Measurements from ENCODE around the gene PPDPF.

Gene PPDPF

DNA sequence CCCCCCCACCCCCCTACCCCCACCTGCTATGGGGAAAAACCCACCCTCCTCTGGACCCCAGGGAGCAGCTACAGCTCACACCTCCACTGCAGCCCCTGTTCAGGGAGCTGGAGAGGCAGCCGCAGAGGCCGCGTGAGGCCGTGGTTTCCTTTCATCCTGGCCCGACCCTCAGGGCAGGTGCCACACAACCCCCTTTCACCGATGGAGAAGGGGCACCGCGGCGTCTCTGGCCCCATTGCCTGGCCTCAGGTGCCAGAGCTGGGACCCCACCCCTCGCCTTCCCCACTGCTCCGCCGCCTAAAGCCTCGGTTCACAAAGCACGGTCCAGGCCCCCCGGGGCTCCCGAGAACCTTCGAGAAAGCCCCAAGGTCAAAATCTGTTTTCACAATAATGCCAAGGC, 36.3 kb upstream of the PPDPF start:
- TF ChIP-seq SIN3A (IDR thresholded peaks at IDR 0.05; ENCODE audit: borderline replicate concordance, insufficient read depth, low read length): no peak
- TF ChIP-seq FOXP2 (optimal IDR thresholded peaks at IDR 0.05; ENCODE audit: borderline replicate concordance, extremely low read depth, extremely low read length, insufficient read depth): no peak
- TF ChIP-seq TAF1 (IDR thresholded peaks at IDR 0.05; ENCODE audit: borderline replicate concordance, insufficient read depth, low read length): no peak
- TF ChIP-seq POLR2AphosphoS5 (IDR thresholded peaks at IDR 0.05; ENCODE audit: low read depth, low read length): no peak
- TF ChIP-seq, protein P1, sequence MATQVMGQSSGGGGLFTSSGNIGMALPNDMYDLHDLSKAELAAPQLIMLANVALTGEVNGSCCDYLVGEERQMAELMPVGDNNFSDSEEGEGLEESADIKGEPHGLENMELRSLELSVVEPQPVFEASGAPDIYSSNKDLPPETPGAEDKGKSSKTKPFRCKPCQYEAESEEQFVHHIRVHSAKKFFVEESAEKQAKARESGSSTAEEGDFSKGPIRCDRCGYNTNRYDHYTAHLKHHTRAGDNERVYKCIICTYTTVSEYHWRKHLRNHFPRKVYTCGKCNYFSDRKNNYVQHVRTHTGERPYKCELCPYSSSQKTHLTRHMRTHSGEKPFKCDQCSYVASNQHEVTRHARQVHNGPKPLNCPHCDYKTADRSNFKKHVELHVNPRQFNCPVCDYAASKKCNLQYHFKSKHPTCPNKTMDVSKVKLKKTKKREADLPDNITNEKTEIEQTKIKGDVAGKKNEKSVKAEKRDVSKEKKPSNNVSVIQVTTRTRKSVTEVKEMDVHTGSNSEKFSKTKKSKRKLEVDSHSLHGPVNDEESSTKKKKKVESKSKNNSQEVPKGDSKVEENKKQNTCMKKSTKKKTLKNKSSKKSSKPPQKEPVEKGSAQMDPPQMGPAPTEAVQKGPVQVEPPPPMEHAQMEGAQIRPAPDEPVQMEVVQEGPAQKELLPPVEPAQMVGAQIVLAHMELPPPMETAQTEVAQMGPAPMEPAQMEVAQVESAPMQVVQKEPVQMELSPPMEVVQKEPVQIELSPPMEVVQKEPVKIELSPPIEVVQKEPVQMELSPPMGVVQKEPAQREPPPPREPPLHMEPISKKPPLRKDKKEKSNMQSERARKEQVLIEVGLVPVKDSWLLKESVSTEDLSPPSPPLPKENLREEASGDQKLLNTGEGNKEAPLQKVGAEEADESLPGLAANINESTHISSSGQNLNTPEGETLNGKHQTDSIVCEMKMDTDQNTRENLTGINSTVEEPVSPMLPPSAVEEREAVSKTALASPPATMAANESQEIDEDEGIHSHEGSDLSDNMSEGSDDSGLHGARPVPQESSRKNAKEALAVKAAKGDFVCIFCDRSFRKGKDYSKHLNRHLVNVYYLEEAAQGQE (IDR thresholded peaks at IDR 0.05; ENCODE audit: insufficient read depth in 1 of 2, low read depth in 2 of 2, low read length in 2 of 2): no peak

DNA sequence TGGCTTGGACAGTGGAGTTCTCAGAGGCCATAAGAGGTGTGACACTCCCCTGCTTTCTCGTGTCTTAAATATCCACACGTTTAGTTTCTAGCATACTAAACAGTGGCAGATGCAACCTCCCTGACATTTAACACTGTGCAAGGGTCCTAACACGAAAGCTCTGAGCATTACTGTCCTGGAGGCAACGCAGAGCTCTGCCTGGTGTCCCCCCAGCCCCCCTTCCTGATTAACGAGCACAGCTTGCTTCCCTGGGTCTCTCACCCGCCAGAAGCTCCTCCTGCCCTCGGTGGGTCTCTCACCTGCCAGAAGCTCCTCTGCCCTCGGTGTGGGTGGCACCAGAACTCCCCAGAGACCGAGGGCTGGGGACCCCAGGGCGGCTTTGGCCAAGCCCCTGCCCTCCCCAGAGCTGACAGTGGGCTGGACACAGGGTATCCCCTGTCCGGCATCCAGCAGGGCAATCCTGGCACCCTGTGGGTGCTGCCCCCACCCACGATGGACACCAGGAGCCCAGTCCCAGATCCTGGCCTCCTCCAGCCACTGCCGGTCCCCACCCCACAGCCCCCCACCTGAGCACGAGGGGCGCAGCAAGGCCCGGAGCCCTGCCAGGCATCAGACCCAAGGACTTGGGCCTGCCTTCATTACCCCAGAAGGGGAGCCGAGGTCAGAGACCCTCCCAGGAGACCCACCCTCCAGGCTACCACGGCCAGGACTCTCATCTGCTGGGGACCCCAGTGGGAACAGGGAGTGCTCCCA, 35.7 kb upstream of the PPDPF start:
- TF ChIP-seq FOXP2 (optimal IDR thresholded peaks at IDR 0.05; ENCODE audit: borderline replicate concordance, extremely low read depth, extremely low read length, insufficient read depth): no peak
- no peak for TF ChIP-seq SIN3A (IDR thresholded peaks at IDR 0.05; ENCODE audit: borderline replicate concordance, insufficient read depth, low read length)
- TF ChIP-seq, protein P1 (IDR thresholded peaks at IDR 0.05; ENCODE audit: insufficient read depth in 1 of 2, low read depth in 2 of 2, low read length in 2 of 2): no peak
- TF ChIP-seq POLR2AphosphoS5 (IDR thresholded peaks at IDR 0.05; ENCODE audit: low read depth, low read length): no peak
- no peak for TF ChIP-seq TAF1 (IDR thresholded peaks at IDR 0.05; ENCODE audit: borderline replicate concordance, insufficient read depth, low read length)

DNA sequence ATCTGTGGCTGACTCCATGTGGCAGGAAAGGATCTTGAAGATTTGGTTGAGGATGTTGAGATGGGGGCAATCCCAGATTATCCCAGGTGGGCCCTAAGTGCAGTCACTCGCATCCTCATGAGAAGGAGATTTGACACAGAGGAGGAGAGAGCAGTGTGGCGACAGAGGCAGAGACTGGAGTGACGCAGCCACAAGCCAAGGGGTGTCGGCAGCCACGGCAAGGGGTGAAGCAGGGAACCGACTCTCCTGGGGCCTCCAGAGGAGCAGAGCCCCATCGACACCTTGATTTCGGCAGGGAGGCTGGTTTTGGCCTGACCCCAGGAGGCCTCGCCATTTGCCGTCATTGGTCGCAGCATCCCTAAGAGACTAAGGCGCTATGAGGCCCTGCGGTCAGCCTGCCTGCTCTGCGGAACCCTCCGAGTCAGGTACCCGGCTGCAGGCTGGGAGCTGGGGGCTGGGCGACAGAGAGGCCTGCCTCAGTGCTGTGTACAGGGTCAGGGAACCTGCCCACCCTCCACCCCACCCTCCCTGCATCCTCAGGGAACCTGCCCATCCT, 34.2 kb upstream of the PPDPF start:
- TF ChIP-seq POLR2AphosphoS5 (IDR thresholded peaks at IDR 0.05; ENCODE audit: low read depth, low read length) (no peak), SIN3A (IDR thresholded peaks at IDR 0.05; ENCODE audit: borderline replicate concordance, insufficient read depth, low read length) (no peak), TAF1 (IDR thresholded peaks at IDR 0.05; ENCODE audit: borderline replicate concordance, insufficient read depth, low read length) (no peak), FOXP2 (optimal IDR thresholded peaks at IDR 0.05; ENCODE audit: borderline replicate concordance, extremely low read depth, extremely low read length, insufficient read depth) (no peak)
- TF ChIP-seq, protein P1 (IDR thresholded peaks at IDR 0.05; ENCODE audit: insufficient read depth in 1 of 2, low read depth in 2 of 2, low read length in 2 of 2): no peak

DNA sequence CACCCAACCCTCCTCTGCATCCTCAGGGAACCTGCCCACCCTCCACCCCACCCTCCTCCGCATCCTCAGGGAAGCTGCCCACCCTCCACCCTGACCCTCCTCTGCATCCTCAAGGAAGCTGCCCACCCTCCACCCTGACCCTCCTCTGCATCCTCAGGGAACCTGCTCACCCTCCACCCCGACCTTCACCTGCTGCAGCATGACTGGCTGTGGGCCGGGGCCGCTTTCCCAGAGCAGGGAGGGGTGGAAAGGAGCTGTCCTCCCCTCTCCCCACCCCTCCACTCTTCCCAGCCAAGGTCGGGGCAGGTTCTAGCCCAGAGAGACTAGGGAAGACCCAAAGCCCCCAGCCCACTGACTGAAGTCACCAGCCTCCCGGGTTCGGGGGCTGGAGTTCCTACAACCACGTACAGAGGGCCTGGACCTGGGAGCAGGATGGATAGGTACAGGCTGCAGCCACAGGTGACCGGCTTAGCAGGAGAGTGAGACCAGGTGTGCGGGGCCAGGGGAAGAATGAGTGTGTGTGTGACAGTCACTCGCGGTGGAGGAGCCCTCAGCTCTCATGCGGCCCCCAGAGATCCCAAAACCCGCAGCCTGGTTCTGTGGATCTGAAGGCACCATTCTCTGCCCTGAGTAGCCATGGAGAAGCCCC, 33.3 kb upstream of the PPDPF start:
- no peak for TF ChIP-seq FOXP2 (optimal IDR thresholded peaks at IDR 0.05; ENCODE audit: borderline replicate concordance, extremely low read depth, extremely low read length, insufficient read depth)
- TF ChIP-seq SIN3A (IDR thresholded peaks at IDR 0.05; ENCODE audit: borderline replicate concordance, insufficient read depth, low read length): no peak
- TF ChIP-seq POLR2AphosphoS5 (IDR thresholded peaks at IDR 0.05; ENCODE audit: low read depth, low read length): no peak
- TF ChIP-seq, protein P1 (IDR thresholded peaks at IDR 0.05; ENCODE audit: insufficient read depth in 1 of 2, low read depth in 2 of 2, low read length in 2 of 2): no peak
- TF ChIP-seq TAF1 (IDR thresholded peaks at IDR 0.05; ENCODE audit: borderline replicate concordance, insufficient read depth, low read length): no peak
